Lung (tissue), 12 donors: ENCODE measurements around the gene EMX1. TPM values are rescaled to one million over a fixed set of nuclear protein-coding genes. Genes with fewer than 3 reads are reported as not detected.

ENCODE experiments used
- ATAC-seq: fragments of 200-7000 bp; cut with Tn5 transposase; one replicate; pipeline ENCODE4 v1.9.1; 2020; ENCODE audit warnings: moderate number of reproducible peaks; ENCODE audit not compliant: insufficient read depth, low FRiP score
- DNase-seq, 3 donors: peaks; one replicate each; pipeline ENCODE4 v3.0.0-alpha.2; 2013 to 2017
- H3K27ac ChIP-seq, 2 donors: one replicate each; pipeline ENCODE4 v1.5.1; 2013; ENCODE audit warnings: mild to moderate bottlenecking in 2 of 2, moderate library complexity in 2 of 2, control low read depth in 1 of 2, inconsistent platforms in 1 of 2, low read depth in 1 of 2, low read length in 1 of 2
- H3K27me3 ChIP-seq, 3 donors: one replicate each; pipeline ENCODE4 v1.5.1; 2013; ENCODE audit warnings: low read length in 2 of 3; ENCODE audit not compliant: control insufficient read depth in 3 of 3, insufficient read depth in 3 of 3
- H3K36me3 ChIP-seq, 4 donors: one replicate each; pipeline ENCODE4 v1.5.1; 2013; ENCODE audit warnings: low read length in 4 of 4, mild to moderate bottlenecking in 1 of 4, moderate library complexity in 1 of 4; ENCODE audit not compliant: control insufficient read depth in 4 of 4, insufficient read depth in 4 of 4
- H3K4me1 ChIP-seq, 5 donors: one replicate each; pipeline ENCODE4 v1.5.1; 2013; ENCODE audit warnings: low read length in 5 of 5, mild to moderate bottlenecking in 2 of 5, moderate library complexity in 1 of 5; ENCODE audit not compliant: control insufficient read depth in 5 of 5, insufficient read depth in 5 of 5
- H3K4me3 ChIP-seq: one replicate; pipeline ENCODE4 v1.5.1; 2013; ENCODE audit warnings: mild to moderate bottlenecking, control low read depth, moderate library complexity
- H3K9ac ChIP-seq, 2 donors: one replicate each; pipeline ENCODE4 v1.5.1; 2013; ENCODE audit warnings: low read length in 2 of 2, control low read depth in 1 of 2; ENCODE audit not compliant: insufficient read depth in 1 of 2
- H3K9me3 ChIP-seq, 4 donors: one replicate each; pipeline ENCODE4 v1.5.1; 2013; ENCODE audit warnings: low read length in 3 of 4, mild to moderate bottlenecking in 1 of 4, moderate library complexity in 1 of 4; ENCODE audit not compliant: control insufficient read depth in 4 of 4, insufficient read depth in 3 of 4
- WGBS, 2 donors: extraction: QIAGEN DNeasy Blood & Tissue Kit; methylation state at CpG; one replicate each; pipeline ENCODE4 v1.1.7; 2013; 5-methylcytosine and 5-hydroxymethylcytosine counted together
- polyA plus RNA-seq, 2 donors: library from polyadenylated mRNA; stranded (reverse); fragments of 200-250 nt; gene quantifications; one replicate each; pipeline ENCODE4 v1.2.1, GENCODE V29; 2013
- total RNA-seq, 2 donors: library from RNA; depleted of rRNA in 1 of 2; stranded (reverse); fragments of >200 nt in 1 of 2; gene quantifications; one replicate each; pipeline ENCODE4 v1.2.1, GENCODE V29; 2014 to 2021
- TF ChIP-seq, protein P1 (sequence below): IDR thresholded peaks from 2 replicates; pipeline ENCODE4 v1.5.1; 2012; ENCODE audit warnings: mild to moderate bottlenecking; ENCODE audit errors: control extremely low read depth, extremely low read depth
- donor health status: control.
- donor health status: control.
- donor health status: Bipolar disorder and iron deficiency.
- donor health status: healthy.
- donor health status: DM: yes; HTN: yes; CAD: no.

The EMX1 gene
- total and polyA plus RNA-seq, 4 donors, result 0.02 to 0.12 TPM; not detected in 2

DNA sequence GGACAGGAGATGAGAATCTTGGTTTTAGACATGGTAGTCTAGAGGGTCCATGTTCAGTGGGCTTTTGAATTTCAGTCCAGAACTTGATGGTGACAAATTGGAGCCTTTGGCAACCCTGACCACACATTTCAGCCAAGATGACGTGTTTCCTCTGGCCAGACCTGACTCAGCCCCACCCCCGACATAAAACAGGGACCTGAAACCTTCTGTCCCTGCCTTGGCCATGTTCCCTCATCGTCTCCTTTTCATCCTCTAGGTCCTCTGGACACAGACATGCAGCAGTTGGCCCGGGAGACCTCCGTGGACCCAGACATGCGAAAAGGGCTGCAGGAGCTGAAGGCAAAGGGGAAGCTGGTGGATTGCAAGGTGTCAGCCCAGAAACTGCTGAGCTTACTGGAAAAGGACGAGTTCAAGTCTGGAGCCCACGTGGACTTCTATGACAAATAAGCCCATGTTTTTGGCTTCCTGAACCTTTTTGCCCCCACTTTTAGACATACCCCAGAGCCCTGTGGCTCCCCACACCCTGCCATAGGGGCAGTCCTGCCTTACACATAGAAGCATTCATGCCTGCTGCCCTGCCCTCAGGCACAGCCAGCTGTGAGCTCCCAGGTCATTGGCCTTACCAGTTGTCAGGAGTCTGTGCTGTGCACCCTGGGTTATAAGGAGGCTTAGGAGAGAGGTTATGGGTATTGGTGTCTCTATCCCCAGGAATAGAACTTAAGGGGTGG is 26.1 kb upstream of the EMX1 start:
- H3K4me3 ChIP-seq, result no peak overlapping the region
- H3K9ac ChIP-seq, result no peak overlapping the region
- no peak overlapping the region for H3K27ac ChIP-seq
- 67 to 79% methylated on average over 8 of the region's 8 CpGs for WGBS, 2 donors
- peaks cover 0 to 18% (median 17%) of the 10 kb centered on the region in 3 donors for H3K27me3 ChIP-seq
- peaks cover 0 to 16% (median 0%) of the 10 kb centered on the region in 4 donors for H3K36me3 ChIP-seq
- peaks cover 0 to 2% (median 0%) of the 10 kb centered on the region in 4 donors for H3K9me3 ChIP-seq
- TF ChIP-seq, protein P1, sequence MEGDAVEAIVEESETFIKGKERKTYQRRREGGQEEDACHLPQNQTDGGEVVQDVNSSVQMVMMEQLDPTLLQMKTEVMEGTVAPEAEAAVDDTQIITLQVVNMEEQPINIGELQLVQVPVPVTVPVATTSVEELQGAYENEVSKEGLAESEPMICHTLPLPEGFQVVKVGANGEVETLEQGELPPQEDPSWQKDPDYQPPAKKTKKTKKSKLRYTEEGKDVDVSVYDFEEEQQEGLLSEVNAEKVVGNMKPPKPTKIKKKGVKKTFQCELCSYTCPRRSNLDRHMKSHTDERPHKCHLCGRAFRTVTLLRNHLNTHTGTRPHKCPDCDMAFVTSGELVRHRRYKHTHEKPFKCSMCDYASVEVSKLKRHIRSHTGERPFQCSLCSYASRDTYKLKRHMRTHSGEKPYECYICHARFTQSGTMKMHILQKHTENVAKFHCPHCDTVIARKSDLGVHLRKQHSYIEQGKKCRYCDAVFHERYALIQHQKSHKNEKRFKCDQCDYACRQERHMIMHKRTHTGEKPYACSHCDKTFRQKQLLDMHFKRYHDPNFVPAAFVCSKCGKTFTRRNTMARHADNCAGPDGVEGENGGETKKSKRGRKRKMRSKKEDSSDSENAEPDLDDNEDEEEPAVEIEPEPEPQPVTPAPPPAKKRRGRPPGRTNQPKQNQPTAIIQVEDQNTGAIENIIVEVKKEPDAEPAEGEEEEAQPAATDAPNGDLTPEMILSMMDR, result no peak
- DNase-seq (no peak), ATAC-seq (no peak)
- peaks cover 0 to 15% (median 7%) of the 10 kb centered on the region in 5 donors for H3K4me1 ChIP-seq

DNA sequence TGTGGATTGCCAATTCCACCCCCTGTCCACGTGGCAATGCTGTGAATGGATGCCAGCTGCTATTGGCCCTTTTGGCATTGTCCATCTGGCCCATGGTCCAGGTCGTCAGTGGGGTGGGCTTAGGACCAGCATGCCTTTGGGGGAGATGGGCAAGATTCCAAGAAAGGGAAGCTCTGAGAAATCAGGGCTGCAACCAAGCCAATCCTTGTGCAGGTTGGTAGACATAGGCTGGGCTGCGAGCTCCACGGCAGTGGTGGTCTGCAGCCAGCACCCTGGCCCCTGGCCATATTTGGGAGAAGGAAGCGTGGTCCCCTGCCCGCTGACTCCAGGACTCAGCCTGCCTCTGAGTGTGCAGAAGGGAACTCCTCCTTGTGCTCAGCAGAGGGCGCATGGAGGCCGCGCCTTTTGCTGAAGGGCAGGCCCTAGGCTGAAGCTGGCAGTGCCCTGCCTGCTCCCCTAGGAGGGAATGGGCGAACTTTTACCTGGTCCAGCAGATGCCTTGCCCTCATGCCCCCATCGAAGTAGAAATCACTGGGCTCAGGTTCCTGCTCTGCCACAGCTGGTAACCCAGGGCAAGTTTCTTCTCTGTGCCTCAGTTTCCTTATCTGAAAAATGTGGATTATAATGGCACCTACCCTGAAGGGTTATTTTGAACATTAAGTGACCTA is 24.7 kb upstream of the EMX1 start:
- peaks cover 0 to 11% (median 7%) of the 10 kb centered on the region in 5 donors for H3K4me1 ChIP-seq
- no peak overlapping the region for H3K9ac ChIP-seq
- H3K36me3 ChIP-seq, result peaks cover 0 to 16% (median 0%) of the 10 kb centered on the region in 4 donors
- H3K27me3 ChIP-seq, result peaks cover 0 to 28% (median 20%) of the 10 kb centered on the region in 3 donors
- H3K9me3 ChIP-seq, result peaks cover 0 to 2% (median 0%) of the 10 kb centered on the region in 4 donors
- H3K4me3 ChIP-seq, result no peak overlapping the region
- peak; percentile 59 to 74 (median 68) for DNase-seq
- WGBS, 2 donors, result 13 to 30% methylated on average over 11 of the region's 11 CpGs
- TF ChIP-seq, protein P1, result peak; percentile 55
- ATAC-seq, result peak; percentile 59
- no peak overlapping the region for H3K27ac ChIP-seq

DNA sequence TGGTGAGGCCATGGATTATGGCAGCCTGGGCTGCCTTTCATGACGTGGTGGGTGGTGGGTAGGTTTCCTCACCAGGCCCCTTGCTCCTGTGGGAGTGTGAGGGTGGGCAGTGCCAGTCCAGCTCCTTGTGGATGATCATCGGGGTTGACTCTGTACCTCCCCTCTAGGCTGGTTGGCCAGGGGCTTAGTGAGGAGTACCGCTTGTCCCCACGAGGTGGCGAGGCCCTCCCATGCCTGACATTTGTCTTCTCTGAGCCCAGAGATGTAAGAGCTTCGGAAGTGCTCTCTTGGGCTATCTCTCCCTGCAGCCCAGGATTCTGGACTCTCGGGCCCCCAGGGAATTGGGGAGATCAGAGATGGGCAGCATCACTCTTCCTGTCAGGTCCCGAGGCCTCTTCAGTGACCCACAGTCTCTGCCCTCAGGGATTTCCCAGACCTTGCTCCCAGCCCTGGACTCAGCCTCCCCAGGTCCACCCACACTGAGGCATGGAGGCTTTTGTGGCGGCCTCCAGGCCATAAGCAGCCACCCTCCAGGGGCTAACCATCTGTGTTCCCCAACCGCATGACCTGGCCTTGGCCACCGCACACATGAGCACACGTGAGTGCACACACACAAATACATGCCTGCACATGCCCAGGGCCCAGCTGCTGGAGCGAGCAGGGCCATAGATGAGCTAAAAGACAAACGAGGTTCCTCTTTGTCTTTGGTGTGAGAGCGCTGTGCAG is 23.6 kb upstream of the EMX1 start:
- Histone ChIP-seq H3K4me1 (peaks cover 0 to 8% (median 6%) of the 10 kb centered on the region in 5 donors), H3K4me3 (no peak overlapping the region), H3K27me3 (peaks cover 0 to 35% (median 21%) of the 10 kb centered on the region in 3 donors), H3K9me3 (peaks cover 0 to 2% (median 0%) of the 10 kb centered on the region in 4 donors), H3K36me3 (peaks cover 0 to 16% (median 0%) of the 10 kb centered on the region in 4 donors), H3K9ac (no peak overlapping the region), H3K27ac (no peak overlapping the region)
- DNase-seq (peak; percentile 54 to 59 (median 58)), ATAC-seq (peak; percentile 37)
- TF ChIP-seq, protein P1, result no peak
- 46 to 59% methylated on average over 15 of the region's 15 CpGs for WGBS, 2 donors
